SKM-1 treated with dmso at 0.1 percent for 144 hours (cell line): ENCODE measurements around the gene C17orf107.

Experiments used
- DNase-seq: peaks from one replicate; lab custom pipeline; 2025; ENCODE audit not compliant: unreplicated experiment; lab: John Stamatoyannopoulos, UW

Gene C17orf107

GRCh38 chr17:4872786-4873185 is 26.6 kb upstream of the C17orf107 start:
- DNase-seq, result no peak

DNA sequence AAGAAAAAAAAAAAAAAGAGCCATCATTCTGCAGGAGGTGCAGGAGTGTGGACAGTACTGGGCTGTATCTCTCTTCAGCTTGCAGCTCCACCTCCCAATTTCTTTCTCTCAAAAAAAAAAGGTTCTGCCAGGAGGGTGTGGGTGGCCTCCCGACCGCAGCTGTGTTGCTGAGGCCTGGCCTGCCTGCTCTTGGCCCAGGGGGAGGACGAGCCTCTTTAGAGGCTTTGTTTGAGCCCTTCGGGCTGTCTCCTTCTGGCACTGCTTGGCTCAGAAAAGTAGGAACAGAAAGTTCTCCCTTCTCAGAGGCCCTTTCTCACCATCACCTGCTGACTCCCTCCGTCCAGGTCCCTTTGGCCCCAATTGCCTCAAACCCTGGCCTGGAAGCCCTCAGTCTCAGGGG is 22.2 kb upstream of the C17orf107 start:
- no peak for DNase-seq

- no peak for DNase-seq
Measured at GRCh38 chr17:4879601-4880000, 19.7 kb upstream of the C17orf107 start.

GRCh38 chr17:4880857-4881256 is 18.5 kb upstream of the C17orf107 start:
- no peak for DNase-seq

DNA sequence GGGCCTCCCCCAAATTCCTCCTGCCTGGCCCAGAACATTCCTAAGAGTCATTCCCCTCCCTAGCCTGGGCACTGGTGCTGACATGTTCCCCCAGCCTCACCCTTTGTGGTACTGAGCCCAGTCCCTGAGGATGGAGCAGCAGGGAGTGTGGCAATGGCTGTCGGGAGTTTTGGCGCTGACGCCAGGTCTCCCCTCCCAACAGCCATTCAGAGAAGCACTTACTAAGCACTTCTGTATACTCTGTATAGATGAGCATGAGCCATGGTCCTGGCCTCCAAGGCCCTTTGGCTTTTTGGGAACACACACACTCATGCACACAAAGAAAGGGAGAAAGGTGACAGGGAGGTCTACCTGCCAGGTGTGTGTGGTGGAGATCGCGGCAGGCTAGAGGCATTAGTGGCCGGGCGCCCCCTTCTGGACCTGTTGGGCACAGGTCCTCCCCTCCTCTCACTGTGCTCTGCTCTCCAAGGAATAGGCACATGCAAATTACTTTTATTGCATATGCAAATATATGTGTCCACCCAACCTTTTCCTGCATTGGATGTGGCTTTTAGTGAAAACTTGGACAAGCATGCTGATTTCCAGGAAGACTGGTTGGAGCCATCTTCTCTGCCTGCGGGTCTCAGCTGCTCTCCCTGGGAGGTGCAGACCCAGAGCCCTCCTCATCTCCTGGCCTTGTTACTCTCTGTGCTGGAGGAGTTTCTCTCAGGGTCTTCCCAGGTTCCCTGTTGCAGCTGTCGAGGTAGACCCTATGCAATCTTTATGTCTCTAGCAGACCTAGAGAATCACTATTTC is 17.4 kb upstream of the C17orf107 start:
- no peak for DNase-seq

DNA sequence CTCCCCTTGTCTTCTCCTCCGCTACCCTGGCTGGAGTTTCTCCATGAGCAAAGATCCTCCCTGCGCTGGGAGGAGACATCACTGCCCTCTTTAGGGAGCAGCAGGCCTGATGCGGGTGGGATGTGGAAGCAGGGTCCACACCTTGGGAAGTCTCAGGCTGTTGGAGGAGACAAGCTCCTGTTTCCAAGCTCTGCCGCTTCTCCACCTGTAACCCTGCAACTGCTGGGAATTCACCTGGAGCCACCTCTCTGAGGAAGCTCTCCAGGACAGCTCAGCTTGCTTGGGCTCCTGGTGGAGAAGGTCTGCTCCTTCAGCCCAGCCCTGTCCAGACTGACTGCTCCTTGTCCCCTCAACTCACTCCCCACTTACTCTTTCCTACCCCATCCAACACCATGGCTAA is 14.8 kb upstream of the C17orf107 start:
- no peak for DNase-seq

GRCh38 chr17:4886830-4887229 is 12.5 kb upstream of the C17orf107 start:
- DNase-seq, result no peak

GRCh38 chr17:4887581-4887980 is 11.8 kb upstream of the C17orf107 start:
- DNase-seq, result no peak

GRCh38 chr17:4891411-4892410 is 7.6 kb upstream of the C17orf107 start:
- no peak for DNase-seq

DNA sequence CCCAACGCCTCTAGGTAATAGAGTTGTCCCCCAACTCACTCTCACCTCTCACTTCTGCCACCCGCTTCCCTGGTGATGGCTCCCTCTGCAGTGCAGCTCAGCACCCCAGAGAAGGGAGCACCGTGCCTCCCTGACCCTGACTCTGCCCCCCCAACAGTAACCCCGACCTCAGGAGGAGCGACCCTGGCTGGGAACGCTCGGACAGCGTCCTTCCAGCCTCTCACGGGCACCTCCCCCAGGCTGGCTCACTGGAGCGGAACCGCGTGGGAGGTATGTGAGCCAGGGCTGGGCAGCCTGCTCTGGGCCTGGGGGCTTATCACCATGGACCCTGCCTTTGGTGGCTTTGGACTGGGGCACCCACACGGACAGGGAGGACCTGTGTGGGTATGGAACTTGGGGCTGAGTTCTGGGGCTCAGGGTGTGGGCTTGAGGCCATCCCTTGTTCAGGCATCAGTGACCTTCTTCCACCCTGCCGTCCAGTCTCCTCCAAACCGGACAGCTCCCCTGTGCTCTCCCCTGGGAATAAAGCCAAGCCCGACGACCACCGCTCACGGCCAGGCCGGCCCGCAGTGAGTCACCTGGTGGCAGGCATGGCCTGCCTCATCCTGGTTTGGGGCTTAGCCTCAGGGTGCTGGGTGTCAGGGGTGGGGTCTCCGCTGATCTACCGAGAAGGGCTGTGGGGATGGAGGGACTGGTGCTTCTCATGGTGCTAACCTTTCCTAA is 6.7 kb upstream of the C17orf107 start:
- DNase-seq, result no peak

DNA sequence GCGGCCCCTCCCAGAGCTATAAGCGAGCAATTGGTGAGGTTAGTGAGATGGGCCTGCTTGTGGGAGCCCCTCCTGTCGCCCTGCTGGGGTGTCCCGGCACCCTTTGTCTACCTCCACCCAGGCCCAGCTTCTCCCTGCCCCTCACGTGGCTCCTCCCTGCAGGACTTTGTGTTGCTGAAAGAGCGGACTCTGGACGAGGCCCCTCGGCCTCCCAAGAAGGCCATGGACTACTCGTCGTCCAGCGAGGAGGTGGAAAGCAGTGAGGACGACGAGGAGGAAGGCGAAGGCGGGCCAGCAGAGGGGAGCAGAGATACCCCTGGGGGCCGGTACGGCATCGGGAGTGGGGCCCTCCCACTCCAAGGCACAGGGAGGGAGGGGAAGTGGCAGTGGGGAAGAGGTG is 6.1 kb upstream of the C17orf107 start:
- no peak for DNase-seq

DNA sequence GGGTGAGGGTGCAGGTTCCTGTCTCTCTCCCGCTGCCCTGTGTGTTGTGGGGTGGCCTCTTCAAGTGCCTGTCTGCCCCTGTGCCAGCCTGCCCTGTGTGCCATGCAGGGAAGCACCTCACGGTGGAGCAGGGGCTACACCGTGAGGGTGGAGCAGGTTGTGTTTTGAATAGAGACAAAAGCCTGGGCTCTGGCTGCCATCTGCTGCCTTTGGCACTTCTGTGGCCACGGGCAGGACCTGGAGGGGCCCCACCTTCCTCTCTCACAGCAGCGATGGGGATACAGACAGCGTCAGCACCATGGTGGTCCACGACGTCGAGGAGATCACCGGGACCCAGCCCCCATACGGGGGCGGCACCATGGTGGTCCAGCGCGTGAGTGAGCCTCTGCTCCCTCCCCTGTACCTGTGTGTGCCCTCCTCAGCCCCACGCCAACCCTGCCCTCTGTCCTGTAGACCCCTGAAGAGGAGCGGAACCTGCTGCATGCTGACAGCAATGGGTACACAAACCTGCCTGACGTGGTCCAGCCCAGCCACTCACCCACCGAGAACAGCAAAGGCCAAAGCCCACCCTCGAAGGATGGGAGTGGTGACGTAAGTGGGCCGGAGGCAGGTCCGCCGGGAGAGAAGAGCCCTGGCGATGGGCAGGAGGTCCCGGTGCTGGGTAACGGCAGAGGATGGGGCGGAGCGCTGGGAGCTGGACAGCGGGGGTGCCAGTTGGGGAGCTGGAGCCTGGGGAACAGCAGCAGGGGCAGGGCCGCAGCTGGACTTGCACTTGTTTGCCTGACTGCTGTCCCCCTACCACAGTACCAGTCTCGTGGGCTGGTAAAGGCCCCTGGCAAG is 5.4 kb upstream of the C17orf107 start:
- no peak for DNase-seq

DNA sequence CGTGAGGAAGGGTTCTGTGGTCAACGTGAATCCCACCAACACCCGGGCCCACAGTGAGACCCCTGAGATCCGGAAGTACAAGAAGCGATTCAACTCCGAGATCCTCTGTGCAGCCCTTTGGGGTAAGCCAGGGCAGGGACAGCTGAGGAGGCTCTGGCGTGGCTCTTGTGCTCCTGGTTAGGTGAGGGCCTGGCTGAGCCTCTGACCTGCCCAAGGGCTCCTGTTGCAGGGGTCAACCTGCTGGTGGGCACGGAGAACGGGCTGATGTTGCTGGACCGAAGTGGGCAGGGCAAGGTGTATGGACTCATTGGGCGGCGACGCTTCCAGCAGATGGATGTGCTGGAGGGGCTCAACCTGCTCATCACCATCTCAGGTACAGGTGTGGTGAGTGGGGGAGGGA is 4.2 kb upstream of the C17orf107 start:
- DNase-seq, result no peak

DNA sequence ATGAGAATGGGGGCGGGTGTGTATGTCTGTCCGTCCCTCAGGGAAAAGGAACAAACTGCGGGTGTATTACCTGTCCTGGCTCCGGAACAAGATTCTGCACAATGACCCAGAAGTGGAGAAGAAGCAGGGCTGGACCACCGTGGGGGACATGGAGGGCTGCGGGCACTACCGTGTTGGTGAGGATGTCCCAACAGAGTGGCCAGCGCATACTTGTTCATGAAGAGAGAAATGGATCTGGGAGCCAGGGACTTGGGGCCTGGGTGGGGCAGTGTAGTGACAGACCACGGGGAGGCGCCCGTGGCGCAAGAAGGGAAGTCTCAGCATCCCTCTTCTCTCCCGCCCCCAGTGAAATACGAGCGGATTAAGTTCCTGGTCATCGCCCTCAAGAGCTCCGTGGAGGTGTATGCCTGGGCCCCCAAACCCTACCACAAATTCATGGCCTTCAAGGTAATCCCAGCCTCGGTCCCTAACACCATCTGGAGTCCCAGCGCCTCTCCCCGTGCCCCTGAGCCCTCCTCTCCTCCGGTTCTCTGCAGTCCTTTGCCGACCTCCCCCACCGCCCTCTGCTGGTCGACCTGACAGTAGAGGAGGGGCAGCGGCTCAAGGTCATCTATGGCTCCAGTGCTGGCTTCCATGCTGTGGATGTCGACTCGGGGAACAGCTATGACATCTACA is 3.5 kb upstream of the C17orf107 start:
- no peak for DNase-seq

DNA sequence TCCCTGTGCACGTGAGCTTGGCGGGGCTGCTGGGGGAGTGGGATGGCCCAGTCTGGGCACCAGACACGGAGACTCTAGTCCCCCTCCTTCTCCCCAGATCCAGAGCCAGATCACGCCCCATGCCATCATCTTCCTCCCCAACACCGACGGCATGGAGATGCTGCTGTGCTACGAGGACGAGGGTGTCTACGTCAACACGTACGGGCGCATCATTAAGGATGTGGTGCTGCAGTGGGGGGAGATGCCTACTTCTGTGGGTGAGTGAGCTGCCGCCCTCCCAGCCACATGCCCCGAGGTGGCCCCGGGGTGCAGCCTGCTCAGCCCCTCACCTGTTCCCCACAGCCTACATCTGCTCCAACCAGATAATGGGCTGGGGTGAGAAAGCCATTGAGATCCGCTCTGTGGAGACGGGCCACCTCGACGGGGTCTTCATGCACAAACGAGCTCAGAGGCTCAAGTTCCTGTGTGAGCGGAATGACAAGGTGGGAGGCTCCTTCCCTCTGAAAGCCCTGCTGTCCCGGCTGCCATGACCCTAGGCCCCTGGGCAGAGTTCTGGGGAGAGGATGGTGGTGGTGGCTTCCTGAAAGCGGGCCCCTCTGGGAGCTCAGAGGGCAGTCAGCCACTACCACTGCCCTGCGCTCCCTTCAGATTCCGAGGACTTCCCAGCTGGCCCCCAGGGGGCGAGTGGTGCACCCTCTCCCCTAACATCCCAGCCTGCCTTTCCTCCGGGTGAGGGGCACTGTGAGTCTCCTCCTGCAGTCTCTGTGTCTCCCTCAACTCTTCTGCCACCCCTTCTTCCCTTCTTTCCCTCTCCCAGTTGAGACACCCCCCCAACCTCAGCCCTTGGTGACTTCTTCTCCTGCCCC is 2.8 kb upstream of the C17orf107 start:
- DNase-seq, result no peak

DNA sequence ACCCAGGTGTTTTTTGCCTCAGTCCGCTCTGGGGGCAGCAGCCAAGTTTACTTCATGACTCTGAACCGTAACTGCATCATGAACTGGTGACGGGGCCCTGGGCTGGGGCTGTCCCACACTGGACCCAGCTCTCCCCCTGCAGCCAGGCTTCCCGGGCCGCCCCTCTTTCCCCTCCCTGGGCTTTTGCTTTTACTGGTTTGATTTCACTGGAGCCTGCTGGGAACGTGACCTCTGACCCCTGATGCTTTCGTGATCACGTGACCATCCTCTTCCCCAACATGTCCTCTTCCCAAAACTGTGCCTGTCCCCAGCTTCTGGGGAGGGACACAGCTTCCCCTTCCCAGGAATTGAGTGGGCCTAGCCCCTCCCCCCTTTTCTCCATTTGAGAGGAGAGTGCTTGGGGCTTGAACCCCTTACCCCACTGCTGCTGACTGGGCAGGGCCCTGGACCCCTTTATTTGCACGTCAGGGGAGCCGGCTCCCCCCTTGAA is 2.1 kb upstream of the C17orf107 start:
- no peak for DNase-seq

DNA sequence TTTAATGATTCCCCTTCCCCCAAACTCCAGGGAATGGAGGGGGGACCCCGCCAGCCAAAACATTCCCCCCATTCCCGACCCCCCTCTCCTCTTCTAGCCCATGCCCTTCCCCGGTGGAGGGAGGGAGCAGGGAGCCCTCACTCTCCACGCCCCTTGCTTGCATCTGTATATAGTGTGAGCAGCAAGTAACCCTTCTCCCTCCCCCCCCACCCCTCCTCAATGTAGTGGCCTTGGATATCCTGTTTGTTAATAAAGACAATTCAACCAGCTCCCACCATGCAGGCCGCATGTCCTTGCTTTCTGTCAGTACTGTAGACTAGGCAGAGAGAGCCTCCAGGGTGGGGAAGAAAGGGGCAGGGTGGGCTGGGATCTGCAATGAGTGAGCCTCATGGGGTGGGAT is 1.6 kb upstream of the C17orf107 start:
- DNase-seq, result no peak

DNA sequence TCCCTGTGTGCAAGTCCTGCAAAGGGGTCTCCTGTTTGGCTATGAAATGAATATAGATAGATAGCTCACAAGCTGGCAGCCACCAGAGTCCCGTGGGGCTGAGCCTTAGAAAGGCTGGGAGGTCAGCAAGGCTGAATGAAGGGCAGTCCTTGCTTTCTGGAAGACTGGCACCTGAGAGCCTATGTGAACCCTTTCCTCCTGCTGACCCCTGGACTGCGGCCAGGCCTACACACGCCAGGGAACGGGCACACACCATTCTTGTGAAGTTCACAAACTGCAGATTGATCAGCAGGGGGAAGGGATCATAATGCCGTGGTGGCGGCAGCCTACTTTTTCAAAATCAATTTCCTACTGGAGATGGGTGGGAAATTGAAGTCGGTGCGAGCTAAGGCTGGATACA is 985 bp upstream of the C17orf107 start:
- no peak for DNase-seq

GRCh38 chr17:4898927-4899326 is 409 bp upstream of the C17orf107 start:
- DNase-seq, result no peak
